CD14-positive monocyte (primary cell): Measurements from ENCODE around the gene RPS19. TPM values are rescaled to one million over a fixed set of nuclear protein-coding genes. Genes with fewer than 3 reads are reported as not detected.

Experiments used
- DNase-seq, 3 donors: peaks; one replicate each; pipeline ENCODE4 v3.0.0-alpha.2; 2011 to 2022
- H2AFZ ChIP-seq: 2 replicates; pipeline ENCODE4 v1.6.0; 2012; ENCODE audit warnings: mild to moderate bottlenecking, low read depth, low read length, inconsistent platforms; ENCODE audit not compliant: insufficient read depth, poor library complexity, severe bottlenecking
- H3K27ac ChIP-seq, 2 donors: 1 replicate in 1 of 2; 2 replicates in 1 of 2; pipeline ENCODE4 v1.5.1; 2012 to 2013; ENCODE audit warnings: low read length in 2 of 2, control low read depth in 1 of 2, inconsistent platforms in 1 of 2, low read depth in 1 of 2, mild to moderate bottlenecking in 1 of 2
- H3K27me3 ChIP-seq, 2 donors: one replicate each; pipeline versions ENCODE4 v1.6.0 to v1.6.1; 2011 to 2013; ENCODE audit warnings: low read length in 2 of 2; ENCODE audit not compliant: control insufficient read depth in 2 of 2, insufficient read depth in 2 of 2
- H3K36me3 ChIP-seq, 2 donors: replicated peaks in 1 of 2; 1 replicate in 1 of 2; 2 replicates in 1 of 2; pipeline versions ENCODE4 v1.5.1 to v1.6.1; 2012 to 2013; ENCODE audit warnings: low read length in 2 of 2, control low read depth in 1 of 2, inconsistent platforms in 1 of 2, mild to moderate bottlenecking in 1 of 2; ENCODE audit not compliant: insufficient read depth in 2 of 2, control insufficient read depth in 1 of 2
- H3K4me1 ChIP-seq, 2 donors: 1 replicate in 1 of 2; 2 replicates in 1 of 2; pipeline versions ENCODE4 v1.5.1 to v1.6.1; 2012 to 2013; ENCODE audit warnings: low read length in 2 of 2, control low read depth in 1 of 2, inconsistent platforms in 1 of 2, mild to moderate bottlenecking in 1 of 2, moderate library complexity in 1 of 2; ENCODE audit not compliant: insufficient read depth in 2 of 2, control insufficient read depth in 1 of 2
- H3K4me2 ChIP-seq: replicated peaks from 2 replicates; pipeline ENCODE3; 2012; ENCODE audit warnings: low read length, moderate library complexity, mild to moderate bottlenecking; ENCODE audit not compliant: poor library complexity, severe bottlenecking; ENCODE audit errors: extremely low read depth
- H3K4me3 ChIP-seq, 3 experiments: fragments of 200-600 bp in 1 of 3; sonication (generic) in 1 of 3; replicated peaks in 1 of 3; 1 replicate in 2 of 3; 2 replicates in 1 of 3; pipeline ENCODE4 v1.5.1; 2011 to 2013; ENCODE audit warnings: low read length in 3 of 3, mild to moderate bottlenecking in 3 of 3, control low read depth in 2 of 3, low read depth in 2 of 3, inconsistent platforms in 1 of 3, moderate library complexity in 1 of 3
- H3K79me2 ChIP-seq: 2 replicates; pipeline ENCODE4 v1.6.0; 2012; ENCODE audit warnings: mild to moderate bottlenecking, control low read depth, inconsistent platforms, low read length, moderate library complexity; ENCODE audit not compliant: insufficient read depth
- H3K9ac ChIP-seq: 2 replicates; pipeline ENCODE4 v1.6.0; 2017; ENCODE audit warnings: low read length, mild to moderate bottlenecking; ENCODE audit not compliant: insufficient read depth, poor library complexity, severe bottlenecking
- H3K9me3 ChIP-seq, 2 donors: replicated peaks in 1 of 2; 1 replicate in 1 of 2; 2 replicates in 1 of 2; pipeline versions ENCODE4 v1.5.1 to v1.6.1; 2012 to 2013; ENCODE audit warnings: low read length in 2 of 2, control low read depth in 1 of 2; ENCODE audit not compliant: control insufficient read depth in 1 of 2, insufficient read depth in 1 of 2
- H4K20me1 ChIP-seq: 2 replicates; pipeline ENCODE4 v1.6.0; 2012; ENCODE audit warnings: mild to moderate bottlenecking, low read length, control low read depth, moderate library complexity; ENCODE audit not compliant: insufficient read depth
- H3K27ac Mint-ChIP-seq, 7 donors: one replicate each; pipeline ENCODE4 v1.8.0; 2020; ENCODE audit warnings: mild to moderate bottlenecking in 7 of 7, mixed read lengths in 7 of 7, moderate library complexity in 6 of 7, inconsistent platforms in 2 of 7
- H3K27me3 Mint-ChIP-seq, 3 donors: one replicate each; pipeline ENCODE4 v1.8.0; 2021 to 2022; ENCODE audit warnings: low read depth in 3 of 3, mild to moderate bottlenecking in 3 of 3, mixed read lengths in 3 of 3, moderate library complexity in 3 of 3, inconsistent platforms in 1 of 3
- H3K36me3 Mint-ChIP-seq, 2 donors: one replicate each; pipeline ENCODE4 v1.8.0; 2020; ENCODE audit warnings: mixed read lengths in 2 of 2, inconsistent platforms in 1 of 2, mild to moderate bottlenecking in 1 of 2
- H3K4me1 Mint-ChIP-seq: one replicate; pipeline ENCODE4 v1.8.0; 2020; ENCODE audit warnings: mild to moderate bottlenecking, mixed read lengths
- H3K4me3 Mint-ChIP-seq, 2 donors: one replicate each; pipeline ENCODE4 v1.8.0; 2020; ENCODE audit warnings: mild to moderate bottlenecking in 2 of 2, mixed read lengths in 2 of 2, moderate library complexity in 1 of 2
- H3K9me3 Mint-ChIP-seq, 7 donors: one replicate each; pipeline ENCODE4 v1.8.0; 2020 to 2022; ENCODE audit warnings: mixed read lengths in 7 of 7, mild to moderate bottlenecking in 6 of 7, moderate library complexity in 6 of 7, inconsistent platforms in 2 of 7
- WGBS: methylation state at CpG from one replicate; pipeline ENCODE4 v1.1.5; 2013; ENCODE audit warnings: missing lambda C conversion rate; ENCODE audit not compliant: insufficient coverage; 5-methylcytosine and 5-hydroxymethylcytosine counted together
- intact Hi-C, 2 donors: fragments of 100-400 bp; cut with micrococcal nuclease; formaldehyde crosslinking; loops; one replicate each; pipeline versions ENCODE4 v1.15.0 to v1.15.1; 2023
- polyA plus RNA-seq, 3 donors: library from polyadenylated mRNA; depleted of rRNA in 1 of 3; unstranded in 2 of 3; stranded (reverse) in 1 of 3; fragments of 300-500 nt in 2 of 3; fragments of >200 nt in 1 of 3; fragmentation: Illumina TruSeq in 2 of 3; gene quantifications; 1 replicate in 2 of 3; 2 replicates in 1 of 3; pipeline ENCODE4 v1.2.3, GENCODE V29; 2012 to 2021
- TF ChIP-seq, protein P1 (sequence below): fragments of 200-600 bp; IDR thresholded peaks from one replicate; pipeline ENCODE4 v1.8.0; 2022; ENCODE audit warnings: antibody characterized with exemption, mild to moderate bottlenecking

RPS19 gene
- polyA plus RNA-seq, 3 donors = 1,234 to 2,117 (median 1,424) TPM

- Histone ChIP-seq H3K27me3 (peaks cover 28 to 49% of the 10 kb centered on the region in 2 donors), H3K79me2 (no peaks in the 10 kb centered on the region), H3K27ac (no peak overlapping the region), H3K4me1 (no peaks in the 10 kb centered on the region), H3K9ac (no peak overlapping the region), H4K20me1 (peaks cover 65% of the 10 kb centered on the region), H3K4me2 (no peak overlapping the region), H3K36me3 (peaks cover 13 to 17% of the 10 kb centered on the region in 2 donors), H2AFZ (no peak overlapping the region), H3K4me3 (no peak overlapping the region), H3K9me3 (peaks cover 0 to 10% of the 10 kb centered on the region in 2 donors)
- TF ChIP-seq, protein P1, sequence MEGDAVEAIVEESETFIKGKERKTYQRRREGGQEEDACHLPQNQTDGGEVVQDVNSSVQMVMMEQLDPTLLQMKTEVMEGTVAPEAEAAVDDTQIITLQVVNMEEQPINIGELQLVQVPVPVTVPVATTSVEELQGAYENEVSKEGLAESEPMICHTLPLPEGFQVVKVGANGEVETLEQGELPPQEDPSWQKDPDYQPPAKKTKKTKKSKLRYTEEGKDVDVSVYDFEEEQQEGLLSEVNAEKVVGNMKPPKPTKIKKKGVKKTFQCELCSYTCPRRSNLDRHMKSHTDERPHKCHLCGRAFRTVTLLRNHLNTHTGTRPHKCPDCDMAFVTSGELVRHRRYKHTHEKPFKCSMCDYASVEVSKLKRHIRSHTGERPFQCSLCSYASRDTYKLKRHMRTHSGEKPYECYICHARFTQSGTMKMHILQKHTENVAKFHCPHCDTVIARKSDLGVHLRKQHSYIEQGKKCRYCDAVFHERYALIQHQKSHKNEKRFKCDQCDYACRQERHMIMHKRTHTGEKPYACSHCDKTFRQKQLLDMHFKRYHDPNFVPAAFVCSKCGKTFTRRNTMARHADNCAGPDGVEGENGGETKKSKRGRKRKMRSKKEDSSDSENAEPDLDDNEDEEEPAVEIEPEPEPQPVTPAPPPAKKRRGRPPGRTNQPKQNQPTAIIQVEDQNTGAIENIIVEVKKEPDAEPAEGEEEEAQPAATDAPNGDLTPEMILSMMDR = no peak
- Mint-ChIP-seq H3K36me3 (peaks cover 15 to 18% of the 10 kb centered on the region in 2 donors), H3K4me3 (peak overlapping the region in 1 of 2 donors; percentile 74), H3K9me3 (peaks cover 0 to 8% (median 3%) of the 10 kb centered on the region in 7 donors), H3K27ac (peak overlapping the region in 2 of 7 donors; percentile 19 to 21), H3K4me1 (peaks cover 18% of the 10 kb centered on the region), H3K27me3 (peaks cover 4 to 46% (median 45%) of the 10 kb centered on the region in 3 donors)
- no peak for DNase-seq
- intact Hi-C loops = no loop called here
- 75% methylated on average over 10 of the region's 13 CpGs for WGBS
These were observed 51.2 kb downstream of the RPS19 start for GRCh38 chr19:41910992-41911888.

- Histone ChIP-seq H3K4me2 (no peak overlapping the region), H3K4me3 (no peak overlapping the region), H3K36me3 (peaks cover 5 to 8% of the 10 kb centered on the region in 2 donors), H3K9me3 (peaks cover 0 to 16% of the 10 kb centered on the region in 2 donors), H3K9ac (no peak overlapping the region), H3K27me3 (peaks cover 29 to 58% of the 10 kb centered on the region in 2 donors), H3K27ac (no peak overlapping the region), H4K20me1 (peaks cover 56% of the 10 kb centered on the region), H3K4me1 (no peaks in the 10 kb centered on the region), H3K79me2 (no peaks in the 10 kb centered on the region), H2AFZ (no peak overlapping the region)
- TF ChIP-seq, protein P1 = no peak
- no peak for DNase-seq
- Mint-ChIP-seq H3K4me1 (peaks cover 18% of the 10 kb centered on the region), H3K9me3 (peaks cover 0 to 8% (median 3%) of the 10 kb centered on the region in 7 donors), H3K4me3 (peak overlapping the region in 1 of 2 donors; percentile 74), H3K36me3 (peaks cover 7 to 12% of the 10 kb centered on the region in 2 donors), H3K27ac (no peak overlapping the region), H3K27me3 (peaks cover 4 to 46% (median 45%) of the 10 kb centered on the region in 3 donors)
- 45% methylated on average over 22 of the region's 29 CpGs for WGBS
- intact Hi-C loops = no loop called here
These were observed 52.1 kb downstream of the RPS19 start for GRCh38 chr19:41911889-41912731.
